Measurements from ENCODE around the gene NFYC. TPM values are rescaled to one million over a fixed set of nuclear protein-coding genes. Genes with fewer than 3 reads are reported as not detected.

The NFYC gene
- total and polyA plus RNA-seq, 2 experiments from 2014 or later = 124 to 149 TPM

- no peaks in the 10 kb centered on the region for H3K27me3 ChIP-seq
- H3K9me3 ChIP-seq (ENCODE audit: low read depth) = no peaks in the 10 kb centered on the region
- H3K4me1 ChIP-seq (ENCODE audit: low read depth) = peaks cover 15% of the 10 kb centered on the region
- no peak overlapping the region for H3K27ac ChIP-seq
- no peak for DNase-seq (ENCODE audit: low read depth in 1 of 2, low spot score in 1 of 2)
- no peak overlapping the region for H3K4me3 ChIP-seq
- TF ChIP-seq CTCF (IDR thresholded peaks at IDR 0.05; ENCODE audit: low read depth, low read length) = no peak
- no peaks in the 10 kb centered on the region for H3K36me3 ChIP-seq
Observed at GRCh38 chr1:40795811-40796586, 104.5 kb downstream of the NFYC start.

- Histone ChIP-seq H3K27me3 (no peaks in the 10 kb centered on the region), H3K4me1 (ENCODE audit: low read depth) (peaks cover 20% of the 10 kb centered on the region), H3K36me3 (no peaks in the 10 kb centered on the region), H3K4me3 (no peak overlapping the region), H3K27ac (no peak overlapping the region), H3K9me3 (ENCODE audit: low read depth) (no peaks in the 10 kb centered on the region)
- TF ChIP-seq CTCF (IDR thresholded peaks at IDR 0.05; ENCODE audit: low read depth, low read length) = no peak
- no peak for DNase-seq (ENCODE audit: low read depth in 1 of 2, low spot score in 1 of 2)
Observed at GRCh38 chr1:40796939-40797667, 105.6 kb downstream of the NFYC start.

- Histone ChIP-seq H3K9me3 (ENCODE audit: low read depth) (no peaks in the 10 kb centered on the region), H3K4me3 (no peak overlapping the region), H3K36me3 (no peaks in the 10 kb centered on the region), H3K4me1 (ENCODE audit: low read depth) (peaks cover 20% of the 10 kb centered on the region), H3K27ac (no peak overlapping the region), H3K27me3 (no peaks in the 10 kb centered on the region)
- TF ChIP-seq CTCF (IDR thresholded peaks at IDR 0.05; ENCODE audit: low read depth, low read length) = no peak
- DNase-seq (ENCODE audit: low read depth in 1 of 2, low spot score in 1 of 2) = no peak
Observed at GRCh38 chr1:40797668-40798010, 106.1 kb downstream of the NFYC start.

- H3K27ac ChIP-seq = no peak overlapping the region
Observed at GRCh38 chr1:40798366-40799281, 107.1 kb downstream of the NFYC start.

More at GRCh38 chr1:40798366-40799281, 107.1 kb downstream of the NFYC start:
- Histone ChIP-seq H3K27me3 (no peaks in the 10 kb centered on the region), H3K36me3 (no peaks in the 10 kb centered on the region), H3K4me3 (no peak overlapping the region), H3K9me3 (ENCODE audit: low read depth) (no peaks in the 10 kb centered on the region), H3K4me1 (ENCODE audit: low read depth) (peaks cover 20% of the 10 kb centered on the region)
- TF ChIP-seq CTCF (IDR thresholded peaks at IDR 0.05; ENCODE audit: low read depth, low read length) = no peak
- no peak for DNase-seq (ENCODE audit: low read depth in 1 of 2, low spot score in 1 of 2)
